Measurements from ENCODE around the gene RPIA. TPM values are rescaled to one million over a fixed set of nuclear protein-coding genes. Genes with fewer than 3 reads are reported as not detected.

Gene RPIA
- 19.4 TPM for total RNA-seq

GRCh38 chr2:88691339-88692183, at the start of gene RPIA:
Gene RPIA, plus strand, starts transcription at chr2:88691673. Its CDS starts 26 bp downstream, at chr2:88691699.

Other genes with a start within 250 kb of the RPIA start
- 0.06 TPM for gene FOXI3, start 239.0 kb upstream of the RPIA start, total RNA-seq
- gene EIF2AK3, start 64.2 kb upstream of the RPIA start, total RNA-seq, result 32.3 TPM

Measured in metanephros (tissue), 1 donor.